OCI-LY7 (cell line): ENCODE results near the gene HSD17B3. TPM values are rescaled to one million over a fixed set of nuclear protein-coding genes. Genes with fewer than 3 reads are reported as not detected.
"Not testable (repeated sequence)": the region's sequence is repeated elsewhere in the genome, so short reads cannot be mapped to it uniquely, and the experiment has no call there.

Experiments
- BruUV-seq: library from RNA; stranded (reverse); fragments of 400-500 nt; replicated peaks from 2 replicates; lab custom pipeline; 2021; lab: Mats Ljungman, UMichigan
- CTCF ChIA-PET: fragments of 300-600 bp; sonication (Branson Sonifier 250); formaldehyde crosslinking; loops from one replicate; lab custom pipeline; 2022; ENCODE audit warnings: antibody characterized with exemption; ENCODE audit not compliant: unreplicated experiment; lab: Charles Lee
- POLR2A ChIA-PET: fragments of 300-600 bp; sonication (Branson Sonifier 250); formaldehyde crosslinking; loops from one replicate; lab custom pipeline; 2022; ENCODE audit warnings: antibody characterized with exemption; lab: Charles Lee
- DNase-seq: peaks from one replicate; pipeline ENCODE4 v3.0.0-alpha.2; 2015; ENCODE audit warnings: low spot score
- H2AFZ ChIP-seq: fragments of 200-600 bp; sonication (generic), shearing (Covaris generic); 2 replicates; pipeline ENCODE4 v1.6.1; 2014; ENCODE audit warnings: mild to moderate bottlenecking, antibody characterized with exemption, low read length, moderate library complexity
- H3K27ac ChIP-seq: fragments of 200-600 bp; sonication (generic); 2 replicates; pipeline ENCODE4 v1.5.1; 2014; ENCODE audit warnings: mixed run types, low read depth, mild to moderate bottlenecking, moderate library complexity, low read length, inconsistent platforms; ENCODE audit not compliant: poor library complexity, severe bottlenecking
- H3K36me3 ChIP-seq: fragments of 200-600 bp; sonication (generic); 2 replicates; pipeline ENCODE4 v1.6.1; 2014; ENCODE audit warnings: mild to moderate bottlenecking, antibody characterized with exemption, low read length, moderate library complexity, mixed read lengths; ENCODE audit not compliant: insufficient read depth
- H3K4me1 ChIP-seq: fragments of 200-600 bp; sonication (generic); 2 replicates; pipeline ENCODE4 v1.5.1; 2014; ENCODE audit warnings: mild to moderate bottlenecking, low read length; ENCODE audit not compliant: insufficient read depth, poor library complexity, severe bottlenecking
- H3K4me2 ChIP-seq: fragments of 200-600 bp; sonication (generic); 2 replicates; pipeline ENCODE4 v1.6.1; 2014; ENCODE audit warnings: mild to moderate bottlenecking, low read length
- H3K4me3 ChIP-seq: fragments of 200-600 bp; sonication (generic); 2 replicates; pipeline ENCODE4 v1.5.1; 2014; ENCODE audit warnings: mild to moderate bottlenecking, low read depth, low read length; ENCODE audit not compliant: poor library complexity, severe bottlenecking
- H3K79me2 ChIP-seq: fragments of 200-600 bp; sonication (generic); 2 replicates; pipeline ENCODE4 v1.6.1; 2016; ENCODE audit warnings: low read depth, mild to moderate bottlenecking, low read length, moderate library complexity, mixed read lengths; ENCODE audit not compliant: insufficient read depth
- H3K9me2 ChIP-seq: fragments of 200-600 bp; sonication (generic); 2 replicates; pipeline ENCODE4 v1.6.1; 2016; ENCODE audit warnings: mild to moderate bottlenecking, low read length, mixed read lengths; ENCODE audit not compliant: insufficient read depth
- H3K9me3 ChIP-seq: fragments of 200-600 bp; sonication (generic); 2 replicates; pipeline ENCODE4 v1.6.1; 2014; ENCODE audit warnings: mild to moderate bottlenecking, mixed run types, low read length, mixed read lengths
- H4K20me1 ChIP-seq: fragments of 200-600 bp; sonication (generic); 2 replicates; pipeline ENCODE4 v1.6.1; 2014; ENCODE audit warnings: mild to moderate bottlenecking, antibody characterized with exemption, low read length, moderate library complexity, mixed read lengths; ENCODE audit not compliant: insufficient read depth
- EZH2phosphoT487 ChIP-seq: fragments of 200-600 bp; sonication (generic); IDR thresholded peaks from 2 replicates; pipeline ENCODE4 v1.6.1; 2018; ENCODE audit warnings: low read depth, borderline replicate concordance, mild to moderate bottlenecking, mixed run types, antibody characterized with exemption, low read length, moderate library complexity, mixed read lengths
- intact Hi-C: fragments of 100-400 bp; cut with micrococcal nuclease; formaldehyde crosslinking; loops from one replicate; pipeline ENCODE4 v1.10.0; 2022; ENCODE audit not compliant: unreplicated experiment
- total RNA-seq, 2 experiments: library from RNA; depleted of rRNA in 1 of 2; stranded (reverse); fragments of >200 nt in 1 of 2; shearing (Covaris generic) in 1 of 2; gene quantifications; 2 replicates each; pipeline ENCODE4 v1.2.3, GENCODE V29; 2014 to 2022
- TF ChIP-seq, protein P1 (sequence below): fragments of 200-600 bp; sonication (generic); conservative IDR thresholded peaks from 2 replicates; pipeline ENCODE4 v1.5.1; 2014; ENCODE audit warnings: mild to moderate bottlenecking, antibody characterized with exemption, low read length, moderate library complexity, mixed read lengths

Gene HSD17B3
- total RNA-seq, 2 experiments from 2014 or later: not detected

DNA sequence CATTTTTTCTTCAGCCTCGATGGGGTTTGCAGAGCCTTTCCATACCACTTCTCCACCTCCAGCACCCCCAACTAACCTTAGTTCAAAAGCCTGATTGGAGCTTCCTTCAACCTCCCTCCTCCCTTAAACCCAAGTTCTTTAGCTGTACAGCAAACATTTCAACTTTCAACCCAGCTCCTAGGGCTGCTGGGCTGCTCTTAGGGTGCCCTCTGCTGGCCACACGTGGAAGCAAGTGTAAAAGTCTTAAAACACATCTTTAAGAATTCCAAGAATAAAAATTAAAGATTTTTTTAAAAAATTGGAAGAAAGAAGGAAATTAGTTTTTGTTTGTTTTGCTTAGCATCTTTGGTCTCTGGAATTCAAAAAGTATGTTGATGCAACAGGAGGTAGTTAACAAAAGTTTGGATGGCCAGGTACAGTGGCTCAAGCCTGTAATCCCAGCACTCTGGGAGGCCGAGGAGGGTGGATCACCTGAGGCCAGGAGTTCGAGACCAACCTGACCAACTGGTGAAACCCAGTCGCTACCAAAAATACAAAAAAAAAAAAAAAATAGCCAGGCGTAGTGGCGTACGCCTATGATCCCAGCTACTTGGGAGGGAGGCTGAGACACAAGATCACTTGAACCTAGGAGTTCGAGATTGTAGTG lies 15.5 kb upstream of the HSD17B3 start:
- ChIA-PET POLR2A (interaction anchor here (0.5 to 0.6 kb wide), 2 partner anchors 67 to 709 kb away, joined by 3 to 8 read pairs; no protein-coding TSS in a partner anchor), CTCF (interaction anchor here (0.6 kb wide), 1 partner anchor 623 kb away, joined by 4 read pairs; no protein-coding TSS in a partner anchor)
- no TSS peak for BruUV-seq
- no peak overlapping the region for H3K4me2 ChIP-seq
- no peaks in the 10 kb centered on the region for H3K9me2 ChIP-seq
- no peak for TF ChIP-seq EZH2phosphoT487
- TF ChIP-seq, protein P1, sequence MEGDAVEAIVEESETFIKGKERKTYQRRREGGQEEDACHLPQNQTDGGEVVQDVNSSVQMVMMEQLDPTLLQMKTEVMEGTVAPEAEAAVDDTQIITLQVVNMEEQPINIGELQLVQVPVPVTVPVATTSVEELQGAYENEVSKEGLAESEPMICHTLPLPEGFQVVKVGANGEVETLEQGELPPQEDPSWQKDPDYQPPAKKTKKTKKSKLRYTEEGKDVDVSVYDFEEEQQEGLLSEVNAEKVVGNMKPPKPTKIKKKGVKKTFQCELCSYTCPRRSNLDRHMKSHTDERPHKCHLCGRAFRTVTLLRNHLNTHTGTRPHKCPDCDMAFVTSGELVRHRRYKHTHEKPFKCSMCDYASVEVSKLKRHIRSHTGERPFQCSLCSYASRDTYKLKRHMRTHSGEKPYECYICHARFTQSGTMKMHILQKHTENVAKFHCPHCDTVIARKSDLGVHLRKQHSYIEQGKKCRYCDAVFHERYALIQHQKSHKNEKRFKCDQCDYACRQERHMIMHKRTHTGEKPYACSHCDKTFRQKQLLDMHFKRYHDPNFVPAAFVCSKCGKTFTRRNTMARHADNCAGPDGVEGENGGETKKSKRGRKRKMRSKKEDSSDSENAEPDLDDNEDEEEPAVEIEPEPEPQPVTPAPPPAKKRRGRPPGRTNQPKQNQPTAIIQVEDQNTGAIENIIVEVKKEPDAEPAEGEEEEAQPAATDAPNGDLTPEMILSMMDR: peak; percentile 95
- peak; percentile 47 for DNase-seq
- H3K9me3 ChIP-seq: 0 out of 2 replicates have a peak, but pooled peaks cover 3% of the 10 kb centered on the region
- no peaks in the 10 kb centered on the region for H3K79me2 ChIP-seq
- H3K36me3 ChIP-seq: no peaks in the 10 kb centered on the region
- no peak overlapping the region for H3K4me3 ChIP-seq
- H3K27ac ChIP-seq: no peak overlapping the region
- intact Hi-C loops: loop anchor here (1.0 kb wide), 1 partner anchor 85 kb away; no protein-coding TSS in a partner anchor
- no peak overlapping the region for H2AFZ ChIP-seq
- H3K4me1 ChIP-seq: no peaks in the 10 kb centered on the region
- H4K20me1 ChIP-seq: no peaks in the 10 kb centered on the region

GRCh38 chr9:96309850-96310249 lies 7.9 kb upstream of the HSD17B3 start:
- H3K4me2 ChIP-seq: no peak overlapping the region
- no TSS peak for BruUV-seq
- POLR2A ChIA-PET: interaction anchor here (0.6 to 0.7 kb wide), 2 partner anchors 8 to 469 kb away, joined by 3 to 7 read pairs; partner anchors contain the start of gene HSD17B3

GRCh38 chr9:96306958-96307357 lies 5.0 kb upstream of the HSD17B3 start:
- H3K4me3 ChIP-seq, H3K27ac ChIP-seq, POLR2A ChIA-PET, H3K79me2 ChIP-seq, H4K20me1 ChIP-seq, H3K9me2 ChIP-seq, BruUV-seq, DNase-seq, H2AFZ ChIP-seq, H3K4me1 ChIP-seq, H3K36me3 ChIP-seq, intact Hi-C loops, H3K4me2 ChIP-seq, CTCF ChIA-PET, H3K9me3 ChIP-seq: not testable (repeated sequence)

More at GRCh38 chr9:96309850-96310249, 7.9 kb upstream of the HSD17B3 start:
- no peak for DNase-seq
- H3K27ac ChIP-seq: no peak overlapping the region
- no peaks in the 10 kb centered on the region for H4K20me1 ChIP-seq
- H3K79me2 ChIP-seq: no peaks in the 10 kb centered on the region
- no peak overlapping the region for H2AFZ ChIP-seq
- H3K4me3 ChIP-seq: no peak overlapping the region
- CTCF ChIA-PET: no interaction called here
- no peaks in the 10 kb centered on the region for H3K36me3 ChIP-seq
- H3K9me3 ChIP-seq: 0 out of 2 replicates have a peak, but pooled peaks cover 3% of the 10 kb centered on the region
- H3K4me1 ChIP-seq: no peaks in the 10 kb centered on the region
- TF ChIP-seq, protein P1: no peak
- TF ChIP-seq EZH2phosphoT487: no peak
- H3K9me2 ChIP-seq: no peaks in the 10 kb centered on the region
- intact Hi-C loops: no loop called here
